ENCODE measurements around the gene ITGAE.

ITGAE gene

GRCh38 chr17:3688027-3688553 is 112.9 kb downstream of the ITGAE start:
- DNase-seq (ENCODE audit: low spot score): no peak
- TF ChIP-seq CTCF (IDR thresholded peaks at IDR 0.05; ENCODE audit: borderline replicate concordance, control extremely low read depth, extremely low read depth, insufficient read depth, missing control alignments): no peak
- in situ Hi-C loops (cut with MboI; ENCODE audit: low sequenced_read_pairs, unreplicated experiment): no loop called here

GRCh38 chr17:3685174-3685573 is 115.8 kb downstream of the ITGAE start:
- DNase-seq (ENCODE audit: low spot score): no peak
- in situ Hi-C loops (cut with MboI; ENCODE audit: low sequenced_read_pairs, unreplicated experiment): no loop called here
- TF ChIP-seq CTCF (IDR thresholded peaks at IDR 0.05; ENCODE audit: borderline replicate concordance, control extremely low read depth, extremely low read depth, insufficient read depth, missing control alignments): no peak

- TF ChIP-seq CTCF (IDR thresholded peaks at IDR 0.05; ENCODE audit: borderline replicate concordance, control extremely low read depth, extremely low read depth, insufficient read depth, missing control alignments): peak; percentile 98
- DNase-seq (ENCODE audit: low spot score): peak; percentile 88
- in situ Hi-C loops (cut with MboI; ENCODE audit: low sequenced_read_pairs, unreplicated experiment): no loop called here
Observed at GRCh38 chr17:3683054-3683511, 117.9 kb downstream of the ITGAE start.

GRCh38 chr17:3682033-3682432 is 119.0 kb downstream of the ITGAE start:
- no peak for TF ChIP-seq CTCF (IDR thresholded peaks at IDR 0.05; ENCODE audit: borderline replicate concordance, control extremely low read depth, extremely low read depth, insufficient read depth, missing control alignments)
- in situ Hi-C loops (cut with MboI; ENCODE audit: low sequenced_read_pairs, unreplicated experiment): no loop called here
- no peak for DNase-seq (ENCODE audit: low spot score)

- TF ChIP-seq CTCF (IDR thresholded peaks at IDR 0.05; ENCODE audit: borderline replicate concordance, control extremely low read depth, extremely low read depth, insufficient read depth, missing control alignments): no peak
- no peak for DNase-seq (ENCODE audit: low spot score)
- in situ Hi-C loops (cut with MboI; ENCODE audit: low sequenced_read_pairs, unreplicated experiment): no loop called here
Observed at GRCh38 chr17:3681565-3681964, 119.4 kb downstream of the ITGAE start.

- DNase-seq (ENCODE audit: low spot score): no peak
- no peak for TF ChIP-seq CTCF (IDR thresholded peaks at IDR 0.05; ENCODE audit: borderline replicate concordance, control extremely low read depth, extremely low read depth, insufficient read depth, missing control alignments)
- in situ Hi-C loops (cut with MboI; ENCODE audit: low sequenced_read_pairs, unreplicated experiment): no loop called here
Observed at GRCh38 chr17:3681057-3681456, 119.9 kb downstream of the ITGAE start.

Measured in GM13976 (cell line).